NCI-H2081 (cell line): ENCODE data around the gene SOX6.
A peak's percentile ranks its signal among the peaks of the same experiment; 100 is the strongest.
"Not testable (repeated sequence)": the region's sequence is repeated elsewhere in the genome, so short reads cannot be mapped to it uniquely, and the experiment has no call there.

Source experiments
- DNase-seq, 2 experiments: peaks; one replicate each; lab custom pipeline; 2025; lab: John Stamatoyannopoulos, UW

Gene SOX6

DNA sequence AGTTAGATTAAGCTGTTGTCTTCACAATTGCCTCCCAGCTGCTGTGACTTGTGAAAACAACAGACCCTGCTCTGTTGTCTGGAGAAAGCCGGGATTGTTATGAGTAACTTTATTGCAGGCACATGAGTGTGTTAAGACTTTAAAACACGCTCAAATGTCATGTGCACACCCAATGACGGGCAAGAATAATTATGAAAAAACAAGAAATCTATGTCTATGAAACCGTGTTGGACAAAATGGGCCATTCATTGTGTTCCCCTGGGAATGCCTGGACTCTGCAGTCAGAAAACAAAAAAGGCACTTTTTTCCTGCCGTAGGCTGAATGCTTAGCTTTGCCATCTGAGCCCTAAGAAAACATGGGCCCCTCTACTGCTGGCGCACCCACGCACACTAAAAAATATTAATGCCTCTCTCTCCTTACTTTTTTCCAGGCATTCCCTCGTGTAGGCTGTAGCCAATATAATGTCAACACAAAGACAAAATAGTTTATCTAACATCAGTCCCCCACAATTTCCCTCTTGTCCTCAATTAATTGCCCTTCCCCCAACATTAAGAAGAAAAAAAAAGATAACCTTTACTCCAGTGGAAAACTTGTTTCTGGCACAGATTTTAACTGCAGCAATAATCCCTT, 207.9 kb downstream of the SOX6 start:
- peak in 1 of 2 experiments; percentile 21 for DNase-seq

DNA sequence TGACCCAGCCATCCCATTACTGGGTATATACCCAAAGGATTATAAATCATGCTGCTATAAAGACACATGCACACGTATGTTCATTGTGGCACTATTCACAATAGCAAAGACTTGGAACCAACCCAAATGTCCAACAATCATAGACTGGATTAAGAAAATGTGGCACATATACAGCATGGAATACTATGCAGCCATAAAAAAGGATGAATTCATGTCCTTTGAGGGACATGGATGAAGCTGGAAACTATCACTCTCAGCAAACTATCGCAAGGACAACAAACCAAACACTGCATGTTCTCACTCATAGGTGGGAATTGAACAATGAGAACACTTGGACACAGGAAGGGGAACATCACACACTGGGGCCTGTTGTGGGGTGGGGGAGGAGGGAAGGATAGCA, 209.4 kb downstream of the SOX6 start:
- DNase-seq = not testable (repeated sequence)

DNA sequence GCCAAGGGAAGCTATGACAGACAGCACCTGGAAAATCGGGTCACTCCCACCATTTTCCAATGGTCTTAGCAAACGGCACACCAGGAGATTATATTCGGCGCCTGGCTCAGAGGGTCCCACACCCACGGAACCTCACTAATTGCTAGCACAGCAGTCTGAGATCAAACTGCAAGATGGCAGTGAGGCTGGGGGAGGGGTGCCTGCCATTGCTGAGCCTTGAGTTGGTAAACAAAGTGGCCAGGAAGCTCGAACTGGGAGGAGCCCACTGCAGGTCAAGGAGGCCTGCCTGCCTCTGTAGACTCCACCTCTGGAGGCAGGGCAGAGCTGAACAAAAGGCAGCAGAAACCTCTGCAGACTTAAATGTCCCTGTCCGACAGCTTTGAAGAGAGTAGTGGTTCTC, 214.7 kb downstream of the SOX6 start:
- DNase-seq = not testable (repeated sequence)

DNA sequence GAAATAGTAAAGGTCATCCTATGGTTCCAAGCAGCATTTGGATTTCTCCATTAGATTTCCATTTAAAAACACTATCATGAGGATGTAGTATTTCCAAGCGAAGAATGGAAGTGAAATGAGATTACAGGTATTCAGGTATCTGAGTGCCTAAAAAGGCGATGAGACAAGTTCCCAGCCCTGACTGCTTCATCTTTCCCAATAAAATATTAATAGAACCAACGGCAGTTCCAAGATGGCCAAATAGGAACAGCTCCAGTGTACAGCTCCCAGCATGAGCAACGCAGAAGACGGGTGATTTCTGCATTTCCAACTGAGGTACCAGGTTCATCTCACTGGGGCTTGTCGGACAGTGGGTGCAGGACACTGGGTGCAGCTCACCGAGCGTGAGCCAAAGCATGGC, 215.2 kb downstream of the SOX6 start:
- DNase-seq = not testable (repeated sequence)

DNA sequence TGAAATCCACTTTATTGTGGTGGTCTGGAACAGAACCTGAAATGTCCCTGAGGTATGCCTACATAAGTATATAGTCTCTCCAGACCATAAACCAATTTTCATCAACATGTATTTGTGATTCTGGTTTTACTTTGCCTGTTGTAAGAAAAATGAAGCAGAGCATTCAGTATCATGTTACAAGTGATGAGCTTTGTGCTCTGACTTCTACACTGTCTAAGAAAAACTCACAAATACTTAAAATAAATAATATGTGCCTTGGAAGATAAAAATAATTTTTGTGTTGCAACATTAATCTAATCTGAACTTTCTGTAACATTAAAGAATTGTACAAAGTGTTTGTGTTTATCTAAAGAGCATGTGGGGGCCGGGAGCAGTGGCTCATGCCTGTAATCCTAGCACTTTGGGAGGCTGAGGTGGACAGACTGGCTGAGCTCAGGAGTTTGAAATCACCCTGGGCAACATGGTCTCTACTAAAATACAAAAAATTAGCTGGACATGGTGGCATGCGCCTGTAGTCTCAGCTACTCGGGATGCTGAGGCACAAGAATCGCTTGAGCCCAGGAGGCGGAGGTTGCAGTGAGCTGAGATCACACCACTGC, 219.5 kb downstream of the SOX6 start:
- no peak for DNase-seq

DNA sequence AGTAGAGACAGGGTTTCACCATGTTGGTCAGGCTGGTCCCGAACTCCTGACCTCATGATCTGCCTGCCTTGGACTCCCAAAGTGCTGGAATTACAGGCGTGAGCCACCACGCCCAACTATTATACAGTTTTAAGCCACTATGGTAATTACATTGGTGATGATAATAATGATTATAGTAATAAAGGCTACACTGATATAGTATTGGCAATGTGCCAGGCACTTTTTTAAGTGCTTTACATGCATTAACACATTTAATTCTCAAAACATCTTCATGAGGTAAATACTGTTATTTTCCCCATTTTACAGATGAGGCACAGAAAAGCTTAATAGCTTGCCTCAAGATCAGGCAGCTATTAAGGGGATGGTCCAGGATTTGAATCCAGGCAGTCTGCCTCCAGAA, 222.5 kb downstream of the SOX6 start:
- no peak for DNase-seq

DNA sequence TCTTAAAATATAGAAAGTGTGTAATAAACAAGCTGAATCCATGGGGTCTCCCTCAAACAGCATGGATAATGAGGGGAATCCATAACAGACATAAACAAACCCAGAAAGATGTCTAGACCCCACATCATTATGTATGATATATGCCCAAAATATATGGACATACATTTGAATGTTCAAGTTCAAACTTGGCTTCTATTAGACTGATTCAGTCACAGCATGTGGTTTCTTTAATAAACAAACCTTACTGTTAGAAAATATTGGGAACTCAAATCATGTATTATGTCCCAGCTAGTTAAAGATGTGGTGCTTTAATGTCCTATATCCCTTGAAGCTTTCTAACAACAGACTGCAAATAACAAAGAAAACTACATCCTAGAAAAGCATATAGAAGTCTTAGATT, 228.6 kb downstream of the SOX6 start:
- DNase-seq = peak in 1 of 2 experiments; percentile 11

DNA sequence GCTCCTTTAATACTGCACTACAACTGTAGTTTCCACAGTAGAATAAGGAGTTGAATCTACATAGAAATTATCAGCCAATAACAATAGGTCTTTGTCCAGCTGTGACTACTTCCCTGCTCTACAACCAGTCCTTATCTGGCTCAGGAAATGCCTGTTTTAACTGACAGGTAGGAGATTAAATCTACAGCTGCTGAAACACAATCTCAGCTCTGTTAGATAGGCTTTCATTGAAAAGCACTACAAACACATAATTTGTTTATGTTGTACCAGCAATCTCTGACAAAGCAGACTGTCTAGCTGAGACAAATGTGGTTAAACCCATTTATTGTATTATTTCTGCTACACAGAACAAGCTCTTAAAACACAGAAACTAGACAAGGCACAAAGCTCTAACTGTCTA, 230.0 kb downstream of the SOX6 start:
- peak; percentile 55 to 90 for DNase-seq

DNA sequence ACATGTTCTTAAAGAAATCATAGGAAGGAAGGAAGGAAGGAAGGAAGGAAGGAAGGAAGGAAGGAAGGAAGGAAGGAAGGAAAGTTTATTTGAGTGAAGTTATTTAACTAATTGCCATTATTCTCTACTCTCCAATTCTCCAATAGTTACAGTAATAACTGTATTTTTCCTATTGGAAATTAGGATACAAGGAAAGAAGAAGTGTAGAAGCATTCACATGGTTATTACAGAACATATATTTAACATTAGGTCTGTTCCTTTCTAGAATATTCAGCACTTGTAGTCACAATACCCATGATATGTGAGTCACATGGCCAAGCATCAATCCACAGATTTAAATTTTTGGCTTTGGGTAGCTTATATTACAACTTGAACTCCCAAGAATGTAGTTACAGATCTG, 230.6 kb downstream of the SOX6 start:
- DNase-seq = no peak

DNA sequence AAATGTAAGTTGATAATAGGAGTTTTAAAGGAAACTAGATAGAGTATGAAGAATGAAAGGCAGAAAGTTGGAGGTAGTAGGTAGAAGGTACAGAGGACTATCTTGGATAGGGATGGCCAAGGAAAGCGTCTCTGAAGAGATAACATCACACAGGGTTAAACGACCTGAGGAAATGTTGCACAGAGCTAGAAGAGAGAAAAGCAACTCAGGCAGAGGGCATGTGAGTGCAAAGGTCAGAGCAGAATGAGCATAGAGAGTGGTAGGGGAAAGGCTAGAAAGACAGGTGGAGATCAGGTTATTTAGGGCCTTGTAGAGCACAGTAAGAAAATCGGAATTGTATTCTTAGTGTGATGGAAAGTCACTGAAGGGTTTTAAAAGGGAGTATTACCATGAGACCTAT, 232.0 kb downstream of the SOX6 start:
- no peak for DNase-seq

DNA sequence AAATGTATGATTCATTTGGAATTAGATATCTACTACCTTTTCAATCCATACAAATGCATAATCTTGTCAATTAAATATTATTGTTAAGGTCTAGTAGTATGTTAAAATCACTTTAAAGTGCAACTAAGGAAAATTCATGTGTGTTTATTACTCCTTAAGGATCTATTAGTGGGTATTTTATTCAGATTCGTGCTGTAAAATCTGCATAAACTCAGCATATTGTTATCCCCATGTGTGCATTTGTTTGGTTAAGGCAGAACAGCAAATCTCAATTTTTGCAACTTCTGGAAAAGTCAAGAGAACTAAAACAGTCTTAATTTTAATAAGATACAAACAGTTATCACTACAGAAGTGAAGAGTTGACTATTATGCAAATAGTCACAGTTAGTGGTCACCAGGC, 234.5 kb downstream of the SOX6 start:
- no peak for DNase-seq

DNA sequence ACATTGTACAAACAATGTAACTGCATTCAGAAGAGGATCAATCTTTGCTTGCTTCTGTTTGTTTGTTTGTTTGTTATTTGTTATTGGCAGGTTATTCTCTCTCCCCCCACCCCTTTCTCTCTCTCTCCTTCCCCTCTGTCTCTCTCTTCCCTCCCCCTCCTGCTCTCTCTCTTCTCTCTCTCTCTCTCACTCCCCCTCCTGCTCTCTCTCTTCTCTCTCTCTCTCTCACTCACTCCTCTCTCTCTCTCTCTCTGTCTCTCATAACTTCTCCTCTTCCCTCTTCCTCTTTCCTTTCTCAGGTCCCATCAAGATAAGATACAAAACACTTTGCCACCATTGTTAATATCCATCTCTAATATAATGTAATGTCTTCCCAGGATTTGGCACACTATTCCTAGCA, 236.3 kb downstream of the SOX6 start:
- DNase-seq = no peak

DNA sequence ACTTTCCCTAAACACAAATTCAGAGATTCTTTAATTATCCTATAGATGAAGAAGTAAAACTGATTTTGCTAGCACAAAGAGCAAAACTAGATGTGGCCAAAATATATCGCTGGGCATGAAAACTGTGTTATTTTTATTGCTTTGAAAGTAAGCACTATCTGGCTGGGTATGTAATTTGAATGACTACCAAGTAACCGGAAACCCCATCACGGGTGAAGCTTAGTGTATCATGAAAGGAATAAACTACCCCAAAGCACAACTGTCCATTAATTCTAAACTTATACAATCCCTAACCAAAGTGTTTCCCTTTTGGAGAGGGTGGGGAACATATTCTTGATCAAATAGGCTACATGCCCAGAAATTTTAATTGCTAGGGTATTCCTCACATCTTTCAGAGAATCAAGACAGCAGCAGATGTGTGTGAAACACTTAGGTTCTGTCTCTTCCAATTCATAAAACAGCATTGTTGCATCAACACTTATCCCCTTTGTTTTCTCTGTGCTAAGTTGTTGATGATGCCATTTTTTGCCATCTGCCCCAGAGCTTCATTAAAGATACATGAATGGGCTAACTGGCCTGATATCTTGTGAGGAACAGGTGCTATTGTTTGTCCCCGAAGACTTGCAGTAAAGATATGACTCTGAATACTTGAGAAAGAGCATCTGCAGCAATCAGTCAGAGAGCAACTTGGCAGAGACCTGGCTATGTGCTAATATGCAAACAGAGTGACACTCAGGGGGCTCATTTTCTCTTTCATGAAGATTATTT, 238.2 kb downstream of the SOX6 start:
- no peak for DNase-seq

DNA sequence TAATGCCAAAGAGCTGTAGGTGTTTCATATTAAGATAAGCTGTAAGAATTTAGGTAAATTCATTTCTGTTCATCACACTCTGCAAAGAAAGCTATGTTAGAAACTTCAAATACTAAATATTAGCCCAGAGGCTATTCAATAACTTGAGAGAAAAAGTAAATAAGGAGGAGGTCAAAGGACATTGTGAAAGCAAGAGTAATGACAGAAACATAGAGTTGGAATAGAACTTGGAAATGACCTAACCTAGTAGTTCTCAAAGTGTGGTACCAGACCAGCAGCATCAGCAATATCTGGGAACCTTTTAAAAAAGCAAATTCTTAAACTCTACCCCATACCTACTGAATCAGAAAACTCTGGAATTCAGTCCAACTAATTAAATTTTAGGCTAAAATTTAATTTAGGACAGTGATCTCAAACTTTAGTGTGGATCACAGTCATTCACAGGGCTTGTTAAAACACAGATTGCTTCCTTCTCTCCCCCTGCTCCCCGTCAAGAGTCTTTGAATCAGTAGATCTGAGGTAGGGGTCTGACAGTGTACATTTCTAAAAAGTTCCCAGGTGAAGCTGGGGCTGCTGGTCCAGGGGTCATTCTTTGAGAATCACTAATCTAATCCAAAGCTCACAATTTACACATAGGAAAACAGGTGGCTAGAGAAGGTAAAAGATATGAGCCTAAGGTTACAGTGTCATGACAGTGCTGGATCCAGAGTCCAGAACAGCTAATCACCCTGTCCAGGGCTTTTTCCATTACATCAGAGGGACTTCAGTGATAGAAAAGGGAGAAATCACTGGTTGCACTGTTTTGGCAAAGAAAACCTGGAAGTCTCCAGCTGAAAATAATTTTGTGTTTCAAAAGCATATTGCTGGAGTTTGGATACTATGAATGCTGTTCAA, 241.1 kb downstream of the SOX6 start:
- DNase-seq = no peak

DNA sequence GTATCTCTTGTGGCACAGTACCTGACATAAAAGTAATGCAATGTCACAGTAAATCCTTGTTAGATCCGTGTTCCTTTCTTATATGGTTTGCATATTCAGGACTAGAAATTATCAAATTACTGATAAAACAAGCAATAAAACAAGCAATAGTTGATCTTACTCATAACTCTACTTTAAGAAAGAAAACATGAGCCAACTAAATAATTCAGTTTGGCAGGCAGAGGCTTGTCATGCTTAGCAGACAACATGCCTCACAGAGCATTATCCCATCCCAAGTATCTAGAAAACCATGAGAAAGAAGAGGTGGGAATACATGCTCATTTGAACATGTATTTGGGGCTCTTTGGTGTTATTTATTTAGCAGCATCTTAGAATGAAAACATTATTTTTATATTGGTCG, 241.9 kb downstream of the SOX6 start:
- no peak for DNase-seq

DNA sequence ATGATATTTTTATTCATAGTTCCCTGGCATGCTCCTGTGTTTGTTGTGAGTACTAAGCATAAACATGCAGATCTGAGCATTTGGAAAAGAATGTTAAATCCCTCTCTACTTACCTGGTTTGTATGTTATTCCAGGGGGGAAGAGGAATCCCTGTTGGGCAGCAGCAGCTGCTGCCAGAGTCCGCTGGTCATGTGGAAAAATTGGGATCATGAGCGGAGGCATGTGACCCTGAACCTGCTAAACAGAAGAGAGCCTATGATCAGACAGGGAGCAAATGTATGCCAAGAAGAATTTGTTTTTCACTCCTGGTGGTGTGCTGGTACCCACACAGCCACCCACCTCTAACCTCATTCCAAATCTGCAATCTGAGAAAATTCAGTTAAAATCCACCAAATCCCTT, 244.7 kb downstream of the SOX6 start:
- no peak for DNase-seq

DNA sequence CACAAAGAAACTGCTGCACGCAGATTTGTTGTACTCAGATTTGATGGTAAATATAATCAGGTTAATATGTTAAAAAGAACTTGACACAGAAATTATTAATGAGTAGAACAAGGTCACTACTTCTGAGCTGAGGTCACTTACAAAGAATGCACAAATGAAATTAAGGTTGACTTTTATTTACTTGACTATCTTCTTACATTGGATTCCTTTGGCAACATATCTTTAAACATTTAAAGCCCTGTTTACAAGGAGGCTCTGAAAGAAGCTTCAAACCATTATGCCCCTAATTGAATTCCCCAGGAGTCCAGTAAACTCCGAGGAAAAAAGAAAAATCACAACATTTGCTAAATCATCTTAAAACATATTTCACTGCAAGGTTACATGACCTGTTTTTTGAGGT, 245.5 kb downstream of the SOX6 start:
- DNase-seq = no peak

DNA sequence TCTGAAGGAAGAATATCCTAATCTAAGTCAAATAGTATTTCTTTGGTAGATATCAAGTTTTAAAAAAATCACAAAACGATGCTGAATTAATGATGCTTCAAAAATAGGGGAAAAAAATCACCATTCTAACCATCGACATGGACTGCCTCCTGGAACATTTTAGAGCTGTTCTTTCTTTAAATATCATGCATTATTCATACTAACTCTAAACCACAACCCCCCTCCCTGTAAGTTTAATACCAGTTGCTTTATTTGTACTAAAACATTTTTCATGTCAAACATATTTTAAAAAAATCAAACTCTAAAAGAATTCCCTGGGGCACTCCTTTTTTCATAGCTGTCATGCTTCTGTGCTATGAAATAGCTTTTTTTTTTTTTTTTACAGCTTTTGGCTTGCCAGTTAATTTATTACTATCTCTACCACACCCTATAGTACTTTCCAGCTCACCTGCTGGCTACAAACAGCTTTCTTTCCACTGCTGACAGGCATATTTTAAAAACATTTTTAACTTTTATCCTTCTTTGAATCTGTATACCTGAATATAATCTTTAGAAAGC, 256.9 kb downstream of the SOX6 start:
- DNase-seq = peak in 1 of 2 experiments; percentile 4

DNA sequence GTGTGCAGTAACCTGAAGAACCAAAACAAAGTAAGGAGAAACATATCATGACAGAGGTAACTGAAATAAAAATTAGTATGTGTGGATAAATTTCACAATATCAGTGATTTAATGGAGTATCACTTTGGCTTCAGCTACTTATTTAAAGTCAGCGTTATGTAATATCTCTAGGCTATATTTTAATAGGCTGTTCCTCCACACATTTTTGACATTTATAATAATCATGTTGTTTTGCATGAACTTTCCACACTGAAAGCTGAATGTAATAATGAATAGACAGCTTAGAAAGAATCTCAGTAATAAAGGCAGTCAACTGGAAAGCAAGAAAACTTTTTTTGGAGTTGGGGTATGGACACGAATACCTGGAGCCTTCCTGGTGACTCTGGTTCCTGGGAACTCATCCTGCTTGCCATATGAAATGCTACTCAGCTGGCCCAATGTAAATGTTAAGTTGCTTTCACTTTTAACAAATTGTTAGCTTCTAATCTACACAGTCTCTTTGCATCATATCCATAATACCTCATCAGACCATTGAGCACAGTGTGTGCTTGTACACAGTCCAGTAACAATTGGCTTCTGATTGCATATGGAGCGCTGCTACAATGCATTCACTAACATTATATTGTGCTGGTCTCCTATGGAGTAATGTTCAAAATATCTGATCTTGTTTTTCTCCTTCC, 257.7 kb downstream of the SOX6 start:
- DNase-seq = peak in 1 of 2 experiments; percentile 59

DNA sequence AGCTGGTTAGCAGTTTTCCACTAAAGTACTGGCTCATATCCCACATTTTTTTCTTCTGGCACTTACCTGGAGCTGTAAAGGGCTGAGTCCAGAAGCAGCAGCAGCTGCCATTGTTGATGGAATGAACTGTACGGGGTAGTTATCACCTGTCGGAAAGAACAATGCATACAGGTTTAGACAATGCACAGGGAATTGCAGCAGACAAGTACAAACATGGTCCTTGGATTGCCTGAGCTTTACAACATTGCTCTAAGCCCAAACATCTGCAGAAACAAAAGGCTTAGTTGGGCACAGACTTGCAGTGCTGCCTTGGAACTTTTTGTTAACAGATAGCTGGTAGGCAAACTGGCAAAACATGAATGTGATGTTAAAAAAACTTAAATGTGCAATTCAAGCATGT, 258.8 kb downstream of the SOX6 start:
- peak; percentile 71 to 96 for DNase-seq

DNA sequence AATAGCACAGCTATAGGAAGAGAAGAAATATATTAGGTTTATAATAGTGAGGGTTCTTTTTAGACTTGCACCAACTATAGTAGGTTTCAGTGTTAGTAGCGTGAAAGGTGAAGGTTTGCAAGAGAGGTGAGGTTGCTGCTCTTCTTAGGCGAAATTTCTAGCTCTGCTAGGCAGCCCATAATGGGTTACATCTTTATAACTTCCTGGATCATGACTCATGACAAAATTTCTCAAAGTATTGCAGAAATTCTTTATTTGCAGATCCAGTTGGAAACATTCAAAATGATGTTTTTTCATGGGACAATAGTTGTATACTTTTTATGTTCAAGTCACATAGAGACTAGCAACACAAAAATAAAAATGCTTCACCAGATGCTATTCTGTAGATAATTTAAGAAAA, 260.0 kb downstream of the SOX6 start:
- DNase-seq = no peak
